GM12878 (cell line): ENCODE data around the gene VSTM2B. TPM values are rescaled to one million over a fixed set of nuclear protein-coding genes. Genes with fewer than 3 reads are reported as not detected.

Source experiments
- ATAC-seq: fragments of 200-7000 bp; cut with Tn5 transposase; 3 replicates; pipeline ENCODE4 v1.9.1; 2020; ENCODE audit warnings: mild to moderate bottlenecking, moderate library complexity
- BruUV-seq: library from RNA; stranded (reverse); fragments of 400-500 nt; replicated peaks from 2 replicates; lab custom pipeline; 2021; lab: Mats Ljungman, UMichigan
- CTCF ChIA-PET: fragments of 300-600 bp; sonication (Branson Sonifier 250); formaldehyde crosslinking; extraction: SDS; loops from one replicate; lab custom pipeline; 2021; ENCODE audit warnings: inconsistent platforms; lab: Yijun Ruan, JAX
- POLR2A ChIA-PET: fragments of 350-600 bp; formaldehyde crosslinking; extraction: SDS; loops from one replicate; lab custom pipeline; 2021; ENCODE audit warnings: inconsistent platforms; lab: Charles Lee
- RAD21 ChIA-PET: fragments of 300-600 bp; sonication (Branson Sonifier 250); formaldehyde crosslinking; loops from one replicate; lab custom pipeline; 2023; ENCODE audit warnings: antibody characterized with exemption; ENCODE audit not compliant: unreplicated experiment; lab: Charles Lee
- SMC1A ChIA-PET: fragments of 300-600 bp; sonication (Branson Sonifier 250); formaldehyde crosslinking; loops from one replicate; lab custom pipeline; 2023; ENCODE audit not compliant: unreplicated experiment, uncharacterized antibody; lab: Charles Lee
- DNase-seq: peaks from one replicate; pipeline ENCODE4 v3.0.0-alpha.2; 2011; ENCODE audit warnings: low read depth, low spot score
- FAIRE-seq: peaks from 3 replicates; lab custom pipeline; 2011; peaks lifted over from hg19 to GRCh38; lab: Jason Lieb, UNC
- H2AFZ ChIP-seq: 2 replicates; pipeline ENCODE4 v1.6.0; 2011; ENCODE audit warnings: low read depth, low read length, control low read depth; ENCODE audit not compliant: control insufficient read depth
- H3K27ac ChIP-seq: 2 replicates; pipeline ENCODE4 v1.5.1; 2011; ENCODE audit warnings: control low read depth; ENCODE audit not compliant: control insufficient read depth, insufficient read depth
- H3K27me3 ChIP-seq, 2 experiments: replicated peaks in 1 of 2; 2 replicates each; pipeline versions ENCODE4 v1.6.0 to v1.6.1; 2011; ENCODE audit warnings: low read length in 1 of 2; ENCODE audit not compliant: control insufficient read depth in 2 of 2, insufficient read depth in 2 of 2
- H3K36me3 ChIP-seq, 2 experiments: 2 replicates each; pipeline ENCODE4 v1.5.1; 2011; ENCODE audit warnings: low read length in 1 of 2; ENCODE audit not compliant: control insufficient read depth in 2 of 2, insufficient read depth in 2 of 2
- H3K4me1 ChIP-seq: 2 replicates; pipeline ENCODE4 v1.6.1; 2011; ENCODE audit warnings: mild to moderate bottlenecking, low read length, moderate library complexity, mixed read lengths; ENCODE audit not compliant: control insufficient read depth, insufficient read depth
- H3K4me2 ChIP-seq: 2 replicates; pipeline ENCODE4 v1.6.0; 2011; ENCODE audit warnings: control low read depth; ENCODE audit not compliant: control insufficient read depth, insufficient read depth
- H3K4me3 ChIP-seq: fragments of 200-600 bp; sonication (generic); 2 replicates; pipeline ENCODE4 v1.5.1; 2016
- H3K79me2 ChIP-seq: 2 replicates; pipeline ENCODE4 v1.6.0; 2011; ENCODE audit warnings: low read length; ENCODE audit not compliant: control insufficient read depth, insufficient read depth
- H3K9ac ChIP-seq: 2 replicates; pipeline ENCODE4 v1.8.0; 2011; ENCODE audit warnings: low read length, control low read depth, mixed read lengths; ENCODE audit not compliant: control insufficient read depth, insufficient read depth
- H3K9me3 ChIP-seq: replicated peaks from 3 replicates; pipeline ENCODE4 v1.5.1; 2011; ENCODE audit warnings: mild to moderate bottlenecking, low read length; ENCODE audit not compliant: control insufficient read depth, insufficient read depth
- H4K20me1 ChIP-seq: 2 replicates; pipeline ENCODE4 v1.6.0; 2011; ENCODE audit not compliant: control insufficient read depth, insufficient read depth
- BCL11A ChIP-seq: IDR thresholded peaks from 2 replicates; pipeline ENCODE4 v1.6.1; 2011; ENCODE audit warnings: low read depth, low read length
- CBFB ChIP-seq: IDR thresholded peaks from 2 replicates; pipeline ENCODE4 v1.6.1; 2016; ENCODE audit warnings: antibody characterized with exemption, low read depth
- NR2F1 ChIP-seq: fragments of 450-650 bp; conservative IDR thresholded peaks from 2 replicates; pipeline ENCODE4 v1.6.1; 2017; ENCODE audit warnings: mild to moderate bottlenecking
- WGBS: methylation state at CpG from one replicate; pipeline ENCODE4 v1.1.6; 2016; ENCODE audit warnings: low lambda C conversion rate; ENCODE audit not compliant: insufficient replicate concordance, insufficient coverage; ENCODE audit errors: missing lambda C conversion rate; 5-methylcytosine and 5-hydroxymethylcytosine counted together
- in situ Hi-C: fragments of 300-500 bp; cut with MboI; formaldehyde crosslinking; loops from 9 replicates; pipeline ENCODE4 v1.14.3; 2018; ENCODE audit warnings: mixed read lengths
- intact Hi-C: fragments of 100-400 bp; cut with micrococcal nuclease; formaldehyde crosslinking; loops from one replicate; pipeline ENCODE4 v1.14.2; 2022; ENCODE audit not compliant: unreplicated experiment
- polyA plus RNA-seq, 11 experiments: library from polyadenylated mRNA; depleted of rRNA in 4 of 11; unstranded in 6 of 11; stranded (reverse) in 5 of 11; fragments of >200 nt; fragmentation: Nextera tagmentation in 4 of 11; fragmentation: Illumina TruSeq in 1 of 11; extraction: Ambion mirVana in 4 of 11; extraction: Trizol in 1 of 11; gene quantifications; 1 replicate in 1 of 11; 2 replicates in 10 of 11; pipeline versions ENCODE4 v1.2.1 to v1.2.3, GENCODE V29; 2011 to 2016; ENCODE audit warnings: inconsistent platforms in 2 of 11, missing spikeins in 2 of 11, low read depth in 1 of 11
- total RNA-seq, 4 experiments: library from RNA; depleted of rRNA in 3 of 4; stranded (reverse); fragments of >200 nt in 3 of 4; fragmentation: Illumina TruSeq in 1 of 4; extraction: Trizol in 1 of 4; gene quantifications; 2 replicates each; pipeline versions ENCODE4 v1.2.1 to v1.2.3, GENCODE V29; 2013 to 2021
- TF ChIP-seq, protein P1 (sequence below): fragments of 450-650 bp; IDR thresholded peaks from 2 replicates; pipeline ENCODE4 v1.6.1; 2018; ENCODE audit warnings: mild to moderate bottlenecking, low read depth, moderate library complexity; ENCODE audit not compliant: partially characterized antibody

The VSTM2B gene
- total and polyA plus RNA-seq, 10 of the 15 experiments (the other 5 are each of a cell fraction or from before 2014, with no cell fraction given): not detected

DNA sequence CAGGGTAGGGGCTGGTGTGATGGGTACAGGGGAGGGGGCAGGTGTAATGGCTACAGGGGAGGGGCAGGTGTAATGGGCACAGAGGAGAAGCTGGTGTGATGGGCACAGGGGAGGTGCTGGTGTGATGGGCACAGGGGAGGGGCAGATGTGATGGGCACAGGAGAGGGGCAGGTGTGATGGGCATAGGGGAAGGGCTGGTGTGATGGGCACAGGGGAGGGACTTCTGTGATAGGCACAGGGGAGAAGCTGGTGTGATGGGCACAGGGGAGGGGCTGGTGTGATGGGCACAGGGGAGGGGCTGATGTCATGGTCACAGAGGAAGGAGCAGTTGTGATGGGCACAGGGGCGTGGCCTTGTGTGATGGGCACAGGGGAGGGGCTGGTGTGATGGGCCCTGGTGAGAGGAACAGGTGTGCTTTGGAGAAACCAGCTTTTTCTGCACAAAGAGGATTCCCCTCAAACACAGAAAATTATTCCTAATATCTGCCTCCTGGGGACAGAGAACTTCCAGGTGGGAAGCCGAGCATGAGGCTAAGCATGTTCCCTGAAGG, 41.6 kb downstream of the VSTM2B start (continued):
- TF ChIP-seq NR2F1 (no peak), BCL11A (no peak)
- TF ChIP-seq, all 136 proteins: peak for 0

DNA sequence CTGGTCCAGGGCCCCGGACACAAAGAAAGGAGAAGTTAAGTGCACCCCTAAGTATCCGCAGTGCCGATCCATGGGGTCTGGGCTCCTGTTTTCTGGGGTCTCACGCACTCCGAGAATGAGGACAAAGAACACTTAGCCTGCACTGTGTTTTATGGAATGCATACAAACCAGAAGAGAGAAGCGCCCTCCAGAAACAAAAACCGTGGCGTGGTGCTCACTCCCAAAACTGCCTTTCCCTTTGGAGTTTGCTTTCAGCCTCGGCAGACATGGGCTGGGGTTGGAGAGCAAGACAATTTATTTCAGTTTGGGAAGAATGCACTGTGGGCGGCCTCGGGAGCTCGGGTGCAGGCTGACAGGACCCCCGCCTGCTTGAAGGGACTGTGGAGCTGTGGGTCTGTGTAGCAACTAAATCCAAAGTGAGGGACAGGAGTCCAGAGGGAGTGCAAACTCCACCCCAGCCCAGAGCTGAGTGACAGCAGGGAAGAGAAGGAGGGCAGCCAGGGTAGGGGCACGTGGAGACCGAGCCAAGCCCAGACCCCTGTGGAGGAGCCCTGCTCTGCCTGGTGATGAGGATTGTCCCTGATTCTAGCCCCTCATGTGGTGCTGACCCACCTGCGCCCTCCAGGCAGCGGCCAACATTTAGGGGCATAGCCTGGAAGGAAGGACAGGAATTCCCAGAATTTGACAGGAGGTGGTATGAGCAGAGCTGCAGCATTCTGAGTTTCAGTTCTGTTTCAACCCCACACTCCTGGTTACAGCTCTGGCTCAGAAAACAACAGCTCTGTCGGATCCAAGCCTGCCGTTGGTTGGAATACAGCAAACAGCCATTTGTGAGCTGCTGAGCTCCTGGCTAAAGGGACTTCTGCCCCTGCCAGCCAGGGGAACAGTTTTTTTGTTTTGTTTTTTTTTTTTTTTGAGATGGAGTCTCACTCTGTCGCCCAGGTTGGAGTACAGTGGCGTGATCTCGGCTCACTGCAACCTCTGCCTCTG, 42.5 kb downstream of the VSTM2B start:
- BruUV-seq: no TSS peak
- DNase-seq: no peak
- CTCF ChIA-PET: interaction anchor here (0.6 kb wide), 1 partner anchor 9 kb away, joined by 3 read pairs; no protein-coding TSS in a partner anchor

More for the DNA sequence above, 42.5 kb downstream of the VSTM2B start:
- Histone ChIP-seq H2AFZ (no peak overlapping the region), H3K36me3 (no peaks in the 10 kb centered on the region), H3K27me3 (no peaks in the 10 kb centered on the region), H3K9me3 (no peaks in the 10 kb centered on the region), H3K4me2 (no peak overlapping the region), H3K79me2 (no peaks in the 10 kb centered on the region)
- in situ Hi-C loops: no loop called here
- RAD21 ChIA-PET: no interaction called here
- FAIRE-seq (no peak), ATAC-seq (no peak)
- SMC1A ChIA-PET: no interaction called here
- TF ChIP-seq, protein P1, sequence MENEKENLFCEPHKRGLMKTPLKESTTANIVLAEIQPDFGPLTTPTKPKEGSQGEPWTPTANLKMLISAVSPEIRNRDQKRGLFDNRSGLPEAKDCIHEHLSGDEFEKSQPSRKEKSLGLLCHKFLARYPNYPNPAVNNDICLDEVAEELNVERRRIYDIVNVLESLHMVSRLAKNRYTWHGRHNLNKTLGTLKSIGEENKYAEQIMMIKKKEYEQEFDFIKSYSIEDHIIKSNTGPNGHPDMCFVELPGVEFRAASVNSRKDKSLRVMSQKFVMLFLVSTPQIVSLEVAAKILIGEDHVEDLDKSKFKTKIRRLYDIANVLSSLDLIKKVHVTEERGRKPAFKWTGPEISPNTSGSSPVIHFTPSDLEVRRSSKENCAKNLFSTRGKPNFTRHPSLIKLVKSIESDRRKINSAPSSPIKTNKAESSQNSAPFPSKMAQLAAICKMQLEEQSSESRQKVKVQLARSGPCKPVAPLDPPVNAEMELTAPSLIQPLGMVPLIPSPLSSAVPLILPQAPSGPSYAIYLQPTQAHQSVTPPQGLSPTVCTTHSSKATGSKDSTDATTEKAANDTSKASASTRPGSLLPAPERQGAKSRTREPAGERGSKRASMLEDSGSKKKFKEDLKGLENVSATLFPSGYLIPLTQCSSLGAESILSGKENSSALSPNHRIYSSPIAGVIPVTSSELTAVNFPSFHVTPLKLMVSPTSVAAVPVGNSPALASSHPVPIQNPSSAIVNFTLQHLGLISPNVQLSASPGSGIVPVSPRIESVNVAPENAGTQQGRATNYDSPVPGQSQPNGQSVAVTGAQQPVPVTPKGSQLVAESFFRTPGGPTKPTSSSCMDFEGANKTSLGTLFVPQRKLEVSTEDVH: no peak
- no peak for TF ChIP-seq CBFB
- TF ChIP-seq, all 136 proteins: peak for 0
- POLR2A ChIA-PET: no interaction called here
- Histone ChIP-seq H3K4me3 (no peak overlapping the region), H3K4me1 (no peaks in the 10 kb centered on the region), H3K9ac (no peak overlapping the region), H4K20me1 (no peaks in the 10 kb centered on the region), H3K27ac (no peak overlapping the region)
- intact Hi-C loops: no loop called here
- 44% methylated on average over 21 of the region's 22 CpGs for WGBS
